NCI-H2107 (cell line): ENCODE measurements around the gene DNAJB6.

ENCODE experiments used
- DNase-seq: peaks from one replicate; lab custom pipeline; 2025; lab: John Stamatoyannopoulos, UW

The DNAJB6 gene

GRCh38 chr7:157409753-157410727 is 73.2 kb downstream of the DNAJB6 start:
- DNase-seq = no peak

DNA sequence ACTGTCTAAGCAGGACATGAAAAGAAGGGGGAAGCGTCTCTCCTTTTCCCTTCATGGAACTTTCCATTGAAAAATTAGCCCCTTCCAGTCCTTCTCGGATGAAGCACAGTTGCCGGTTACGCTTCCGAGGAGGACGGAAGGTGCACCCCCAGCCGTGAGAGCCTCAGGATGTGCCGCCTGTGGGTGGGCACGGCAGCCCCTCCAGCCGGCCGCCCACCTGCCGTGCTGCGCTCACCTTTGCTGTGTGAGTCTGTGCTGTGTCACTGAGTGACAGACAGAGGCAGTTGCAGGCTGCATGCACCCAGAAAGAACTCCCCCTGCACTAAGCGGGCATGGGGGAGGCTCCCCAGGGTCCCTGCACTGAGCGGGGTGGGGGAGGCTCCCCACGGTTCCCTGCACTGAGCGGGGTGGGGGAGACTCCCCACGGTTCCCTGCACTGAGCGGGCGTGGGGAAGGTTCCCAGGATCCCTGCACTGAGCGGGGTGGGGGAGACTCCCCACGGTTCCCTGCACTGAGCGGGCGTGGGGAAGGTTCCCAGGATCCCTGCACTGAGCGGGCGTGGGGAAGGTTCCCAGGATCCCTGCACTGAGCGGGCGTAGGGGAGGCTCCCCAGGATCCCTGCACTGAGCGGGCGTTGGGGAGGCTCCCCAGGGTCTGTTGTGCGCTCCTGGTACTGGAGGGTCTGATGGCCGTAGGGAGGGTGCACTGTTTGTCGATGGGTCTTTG is 74.2 kb downstream of the DNAJB6 start:
- no peak for DNase-seq

- DNase-seq = no peak
Observed at GRCh38 chr7:157411580-157411979, 74.8 kb downstream of the DNAJB6 start.

GRCh38 chr7:157412021-157412443 is 75.2 kb downstream of the DNAJB6 start:
- DNase-seq = no peak

DNA sequence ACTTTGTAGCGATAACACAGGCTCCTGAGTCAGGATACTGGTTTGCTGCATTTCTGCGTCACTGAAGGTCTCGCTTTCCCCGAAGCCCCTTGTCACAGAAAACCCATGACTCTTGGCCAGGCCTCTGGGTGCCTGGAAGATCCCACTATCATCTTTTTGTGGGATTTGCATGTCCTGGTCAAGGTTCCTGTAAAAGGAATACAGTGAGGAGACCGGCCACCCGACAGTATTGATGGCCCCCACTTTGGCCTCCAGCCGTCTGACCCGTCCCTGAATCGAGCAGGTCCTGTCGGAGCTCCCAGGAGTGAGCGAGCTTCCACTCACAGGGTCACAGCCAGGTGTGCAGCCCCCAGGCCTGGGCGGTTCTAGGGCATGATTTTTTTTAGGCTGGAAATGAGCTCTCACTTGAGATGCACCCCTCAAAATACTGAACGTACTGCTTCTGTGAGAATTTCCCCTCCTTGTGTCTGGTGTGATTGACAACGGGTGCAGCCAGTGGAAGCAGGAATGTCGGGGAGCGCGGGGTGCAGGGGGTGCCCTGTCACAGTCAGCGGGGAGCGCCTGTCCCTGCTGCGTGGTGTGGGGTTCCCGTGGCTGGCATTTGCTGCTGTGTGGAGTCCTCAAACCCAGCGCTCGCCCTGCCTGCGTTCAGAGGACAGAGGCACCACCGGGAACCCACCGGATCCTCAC is 75.8 kb downstream of the DNAJB6 start:
- no peak for DNase-seq

DNA sequence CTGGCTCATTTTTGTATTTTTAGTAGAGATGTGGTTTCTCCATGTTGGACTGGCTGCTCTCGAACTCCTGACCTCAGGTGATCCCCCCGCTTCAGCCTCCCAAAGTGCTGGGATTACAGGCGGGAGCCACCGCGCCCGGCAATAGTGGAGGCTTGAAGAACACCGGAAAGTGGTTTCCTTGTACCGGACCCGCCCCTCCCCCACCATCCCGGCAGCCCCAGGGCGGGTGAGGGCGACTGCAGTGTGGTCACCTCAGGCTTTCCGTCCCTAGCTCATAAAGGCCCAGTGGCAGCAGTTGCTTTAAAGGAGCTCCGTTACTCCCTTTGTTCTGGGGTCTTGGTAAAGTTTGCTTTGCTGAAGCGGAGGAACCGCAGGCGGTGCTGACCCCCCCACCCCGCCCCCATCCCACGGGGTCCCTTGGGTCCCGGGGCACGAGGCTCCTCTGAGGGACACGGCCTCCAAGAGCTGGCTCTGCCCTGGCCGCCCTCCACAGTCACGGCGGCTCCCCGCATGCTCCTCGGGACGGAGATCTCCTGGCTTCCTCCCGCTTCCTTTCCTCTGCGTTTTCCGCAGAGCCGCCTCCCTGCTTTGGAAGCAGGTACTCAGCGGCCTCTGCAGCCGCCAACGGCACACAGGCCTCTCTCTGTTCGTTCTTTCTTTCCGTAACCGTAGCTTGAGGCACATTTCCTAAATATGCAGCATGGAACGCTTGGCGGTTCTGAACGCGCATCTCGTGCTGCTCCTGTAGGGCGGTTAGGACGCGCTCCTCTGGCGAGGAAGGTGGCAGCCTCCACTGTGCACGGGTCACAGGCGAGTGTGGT is 77.3 kb downstream of the DNAJB6 start:
- DNase-seq = no peak

DNA sequence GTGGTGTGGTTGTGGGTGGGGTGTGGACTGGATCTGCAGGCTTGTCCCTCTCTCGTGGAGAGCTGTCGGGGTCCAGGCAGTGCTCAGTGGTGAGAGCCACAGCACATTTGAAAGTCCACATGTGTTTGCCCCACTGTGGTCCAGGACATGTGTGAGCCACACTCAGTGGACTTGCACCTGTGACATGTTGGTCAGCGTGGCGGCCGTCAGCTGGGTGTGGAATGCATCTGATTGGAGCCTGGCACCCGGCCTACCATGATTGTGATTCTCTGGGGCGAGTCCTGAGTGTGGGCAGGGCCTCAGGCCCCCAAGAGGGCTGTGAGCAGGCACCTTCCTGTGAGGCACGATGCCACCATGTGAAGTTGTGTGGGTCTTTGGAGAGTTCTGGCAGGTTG is 77.9 kb downstream of the DNAJB6 start:
- DNase-seq = no peak

DNA sequence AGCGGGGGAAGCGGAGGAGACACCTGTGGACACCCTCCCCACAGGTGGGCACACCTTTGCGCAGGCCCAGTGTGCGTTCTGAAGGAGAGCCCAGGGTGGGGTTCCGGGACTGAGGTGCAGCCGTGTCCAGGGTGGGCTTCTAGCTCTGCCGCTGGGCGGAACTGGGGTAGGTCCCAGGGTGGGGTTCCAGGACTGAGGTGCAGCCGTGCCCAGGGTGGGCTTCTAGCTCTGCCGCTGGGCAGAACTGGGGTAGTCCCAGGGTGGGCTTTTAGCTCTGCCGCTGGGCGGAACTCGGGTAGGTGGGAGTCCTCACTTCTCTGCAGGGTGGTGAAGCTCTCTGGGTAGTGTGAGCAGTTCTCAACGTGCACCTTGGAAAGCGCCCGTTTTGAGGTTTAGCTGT is 78.7 kb downstream of the DNAJB6 start:
- no peak for DNase-seq

- no peak for DNase-seq
Observed at GRCh38 chr7:157416011-157416410, 79.2 kb downstream of the DNAJB6 start.

- DNase-seq = no peak
Observed at GRCh38 chr7:157418204-157419034, 81.6 kb downstream of the DNAJB6 start.

DNA sequence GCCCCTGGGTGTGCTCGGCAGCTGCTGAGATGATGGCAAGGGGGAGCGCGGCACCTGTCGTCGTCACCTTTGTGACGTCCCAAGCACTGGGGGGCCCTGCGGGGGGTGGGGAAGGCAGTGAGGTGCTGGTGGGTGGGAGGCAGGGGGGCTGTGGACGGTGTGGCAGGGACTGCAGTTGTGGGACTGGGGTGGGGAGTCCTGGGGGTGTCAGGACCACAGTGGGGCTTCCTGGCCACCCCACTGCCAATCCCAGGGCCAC is 82.2 kb downstream of the DNAJB6 start:
- no peak for DNase-seq

- no peak for DNase-seq
Observed at GRCh38 chr7:157422279-157422678, 85.5 kb downstream of the DNAJB6 start.

DNA sequence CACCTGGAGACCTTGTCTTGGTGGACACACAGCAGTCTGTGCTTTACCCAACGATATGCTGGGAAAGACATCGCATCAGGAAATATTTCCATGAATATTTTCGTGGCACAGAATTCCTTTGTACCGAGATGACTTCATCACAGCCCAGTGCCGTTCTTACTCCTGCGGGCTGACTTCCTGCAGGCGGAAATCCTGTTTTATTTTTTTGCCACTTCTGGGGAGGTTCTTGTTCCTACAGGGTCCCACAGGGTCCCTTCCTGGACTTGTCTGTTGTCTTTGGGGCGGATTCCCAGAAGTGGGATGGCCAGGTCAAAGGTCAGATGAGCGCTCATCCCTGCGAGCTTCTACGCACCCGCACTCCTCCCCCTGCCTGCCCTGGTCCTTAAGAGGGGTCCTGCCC is 86.5 kb downstream of the DNAJB6 start:
- DNase-seq = no peak

DNA sequence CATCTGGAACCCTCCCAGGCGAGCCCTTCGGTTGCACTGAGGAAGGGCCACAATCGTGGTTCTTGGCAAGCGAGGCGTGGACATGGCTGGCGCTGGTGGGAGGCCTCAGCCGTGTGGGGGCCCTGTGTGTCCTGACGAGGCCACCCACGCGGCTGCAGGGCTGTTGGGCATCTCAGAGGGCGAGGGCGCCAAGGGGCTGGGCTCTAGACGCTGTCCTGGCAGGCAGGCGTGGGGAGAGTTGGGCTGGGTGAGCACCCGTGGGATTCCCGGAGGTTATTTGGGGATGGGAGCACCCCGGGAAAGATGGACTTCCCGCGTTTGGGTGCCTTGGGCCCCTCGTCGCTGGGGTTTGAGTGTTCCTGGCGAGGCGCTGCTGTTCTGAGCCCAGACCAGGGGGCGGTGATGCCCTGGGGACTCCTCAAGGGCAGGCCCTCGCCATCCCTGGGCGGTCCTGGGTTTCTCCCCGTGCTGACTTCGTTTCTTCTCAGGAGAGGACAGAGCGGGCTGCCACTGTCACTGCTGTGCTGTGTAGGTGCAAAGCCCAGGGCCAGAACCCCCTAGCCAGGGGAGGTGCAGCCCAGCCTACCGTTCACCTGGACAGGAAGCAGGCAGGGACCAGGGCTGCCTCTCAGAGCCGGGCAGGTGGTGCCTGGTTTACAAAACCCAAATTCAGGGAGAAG is 87.2 kb downstream of the DNAJB6 start:
- no peak for DNase-seq

GRCh38 chr7:157425137-157425731 is 88.4 kb downstream of the DNAJB6 start:
- no peak for DNase-seq

GRCh38 chr7:157425761-157426160 is 89.0 kb downstream of the DNAJB6 start:
- no peak for DNase-seq

GRCh38 chr7:157426463-157427301 is 89.9 kb downstream of the DNAJB6 start:
- DNase-seq = no peak

DNA sequence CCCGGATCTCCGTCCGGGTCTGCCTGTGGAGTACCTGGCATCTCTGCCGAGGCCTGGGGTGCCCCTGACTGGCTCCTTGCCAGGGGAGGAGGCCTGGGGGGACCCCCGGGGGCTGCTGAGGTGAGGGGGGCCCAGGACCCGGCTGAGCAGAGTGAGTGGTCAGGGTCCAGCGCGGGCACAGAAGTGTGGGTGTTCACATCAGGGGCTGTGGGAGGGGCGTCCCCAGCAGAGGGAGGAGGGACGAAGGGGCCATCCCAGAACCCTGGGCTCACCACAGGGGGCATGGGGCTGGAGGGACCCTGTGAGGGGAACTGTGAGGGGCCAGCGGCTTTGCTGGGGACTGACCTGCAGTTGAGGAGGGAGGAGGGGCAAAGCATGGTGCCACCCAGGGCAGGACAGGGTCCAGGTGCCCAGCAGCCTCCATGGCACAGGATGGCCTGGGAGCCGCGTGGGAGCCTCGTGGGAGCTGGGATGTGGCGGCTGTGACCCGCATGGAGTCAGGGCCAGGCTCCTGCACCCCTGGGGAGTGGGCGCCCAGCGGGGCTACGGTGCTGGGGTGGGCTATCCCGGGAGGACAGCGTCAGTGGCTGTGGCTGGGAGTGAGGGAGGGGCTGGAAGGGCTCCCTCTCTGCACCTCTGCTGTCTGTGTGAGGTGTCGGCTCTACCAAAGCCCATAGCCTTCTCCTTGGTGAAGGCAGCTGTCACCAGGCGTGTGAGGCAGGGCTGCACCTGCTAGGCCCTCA is 91.2 kb downstream of the DNAJB6 start:
- no peak for DNase-seq
